Measurements from ENCODE around the gene EYS. TPM values are rescaled to one million over a fixed set of nuclear protein-coding genes. Genes with fewer than 3 reads are reported as not detected.

Gene EYS
- total RNA-seq, 1 experiment from 2014 or later: not detected

DNA sequence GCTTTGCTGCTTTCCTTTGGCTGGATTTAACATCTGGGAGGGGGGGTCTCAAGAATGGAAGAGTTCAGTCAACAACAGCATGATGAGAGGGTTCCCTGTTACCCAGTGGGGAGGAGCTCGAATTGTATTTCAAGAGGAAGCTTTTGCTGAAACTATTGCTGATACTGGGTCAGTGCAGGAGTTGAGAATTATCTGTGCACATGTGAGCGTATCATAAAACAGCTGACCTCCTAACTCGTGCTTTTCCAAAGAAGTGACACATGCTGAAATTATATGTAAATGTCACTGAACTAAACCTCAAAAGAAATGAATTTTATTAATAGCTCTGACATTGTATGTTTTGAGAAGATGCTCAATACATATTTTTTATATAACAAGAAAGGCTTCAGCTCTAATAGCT, 1975.1 kb downstream of the EYS start:
- no peak overlapping the region; the same call in 1 of the 2 replicates for H3K27ac ChIP-seq (ENCODE audit: low read depth, low read length)

More for the DNA sequence above, 1975.1 kb downstream of the EYS start:
- Histone ChIP-seq H3K4me1 (ENCODE audit: control insufficient read depth in 1 of 2, insufficient read depth in 2 of 2, low read length in 2 of 2) (peaks cover 4 to 6% of the 10 kb centered on the region in 2 experiments; a peak in 2 of 4 replicates), H3K9me2 (ENCODE audit: insufficient read depth) (no peaks in the 10 kb centered on the region), H3K9me3 (ENCODE audit: control insufficient read depth in 1 of 2, insufficient read depth in 1 of 2, low read depth in 1 of 2, low read length in 2 of 2) (no peaks in the 10 kb centered on the region), H2AFZ (ENCODE audit: low read depth, low read length, poor library complexity, severe bottlenecking) (no peak overlapping the region), H3K27me3 (ENCODE audit: insufficient read depth, low read length) (no peaks in the 10 kb centered on the region), H3K9ac (ENCODE audit: low read length) (no peak overlapping the region), H3K4me2 (ENCODE audit: low read length) (no peak overlapping the region), H3K4me3 (replicated peaks in 1 of 2; ENCODE audit: low read depth in 1 of 2, low read length in 2 of 2) (no peak overlapping the region), H3K79me2 (ENCODE audit: insufficient read depth, low read length) (no peaks in the 10 kb centered on the region), H4K20me1 (ENCODE audit: insufficient read depth) (no peaks in the 10 kb centered on the region), H3K36me3 (ENCODE audit: control insufficient read depth in 1 of 2, insufficient read depth in 2 of 2, low read length in 2 of 2) (no peaks in the 10 kb centered on the region)
- ATAC-seq: no peak
- intact Hi-C loops (cut with micrococcal nuclease): no loop called here
- CTCF ChIA-PET: interaction anchor here (1.0 kb wide), 1 partner anchor 9 kb away, joined by 3 read pairs; no protein-coding TSS in a partner anchor
- no peak for DNase-seq (ENCODE audit: low read depth, low spot score)
- TF ChIP-seq SIN3A (IDR thresholded peaks at IDR 0.05; ENCODE audit: low read depth) (no peak), EZH2phosphoT487 (IDR thresholded peaks at IDR 0.05; ENCODE audit: borderline replicate concordance) (no peak), SP1 (IDR thresholded peaks at IDR 0.05; ENCODE audit: low read depth) (no peak), MAX (IDR thresholded peaks at IDR 0.05) (no peak), CBX3 (IDR thresholded peaks at IDR 0.05; ENCODE audit: low read depth) (no peak), YY1 (IDR thresholded peaks at IDR 0.05; ENCODE audit: extremely low read depth, insufficient replicate concordance, low read depth, low read length) (no peak), ZFX (IDR thresholded peaks at IDR 0.05) (no peak), SRF (IDR thresholded peaks at IDR 0.05; ENCODE audit: low read depth) (no peak), ATF3 (IDR thresholded peaks at IDR 0.05) (no peak), POLR2A (IDR thresholded peaks at IDR 0.05; ENCODE audit: borderline replicate concordance, extremely low read depth, insufficient read depth, insufficient read length) (no peak), EZH2 (IDR thresholded peaks at IDR 0.05) (no peak), POLR2AphosphoS5 (IDR thresholded peaks at IDR 0.05; ENCODE audit: low read depth, low read length) (no peak), TCF7L2 (IDR thresholded peaks at IDR 0.05; ENCODE audit: borderline replicate concordance, extremely low read depth, insufficient read depth, insufficient read length) (no peak), ZNF274 (IDR thresholded peaks at IDR 0.05; ENCODE audit: low read depth, low read length) (no peak), REST (IDR thresholded peaks at IDR 0.05; ENCODE audit: low read depth) (no peak), RAD21 (IDR thresholded peaks at IDR 0.05; ENCODE audit: low read depth) (no peak), EGR1 (IDR thresholded peaks at IDR 0.05; ENCODE audit: low read depth) (no peak)
- TF ChIP-seq, protein P1, sequence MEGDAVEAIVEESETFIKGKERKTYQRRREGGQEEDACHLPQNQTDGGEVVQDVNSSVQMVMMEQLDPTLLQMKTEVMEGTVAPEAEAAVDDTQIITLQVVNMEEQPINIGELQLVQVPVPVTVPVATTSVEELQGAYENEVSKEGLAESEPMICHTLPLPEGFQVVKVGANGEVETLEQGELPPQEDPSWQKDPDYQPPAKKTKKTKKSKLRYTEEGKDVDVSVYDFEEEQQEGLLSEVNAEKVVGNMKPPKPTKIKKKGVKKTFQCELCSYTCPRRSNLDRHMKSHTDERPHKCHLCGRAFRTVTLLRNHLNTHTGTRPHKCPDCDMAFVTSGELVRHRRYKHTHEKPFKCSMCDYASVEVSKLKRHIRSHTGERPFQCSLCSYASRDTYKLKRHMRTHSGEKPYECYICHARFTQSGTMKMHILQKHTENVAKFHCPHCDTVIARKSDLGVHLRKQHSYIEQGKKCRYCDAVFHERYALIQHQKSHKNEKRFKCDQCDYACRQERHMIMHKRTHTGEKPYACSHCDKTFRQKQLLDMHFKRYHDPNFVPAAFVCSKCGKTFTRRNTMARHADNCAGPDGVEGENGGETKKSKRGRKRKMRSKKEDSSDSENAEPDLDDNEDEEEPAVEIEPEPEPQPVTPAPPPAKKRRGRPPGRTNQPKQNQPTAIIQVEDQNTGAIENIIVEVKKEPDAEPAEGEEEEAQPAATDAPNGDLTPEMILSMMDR (IDR thresholded peaks at IDR 0.05 in 2 of 3, conservative IDR thresholded peaks at IDR 0.05 in 1 of 3; ENCODE audit: borderline replicate concordance in 1 of 3, insufficient read depth in 1 of 3, low read depth in 2 of 3, low read length in 2 of 3): no peak
- TF ChIP-seq, protein P2, sequence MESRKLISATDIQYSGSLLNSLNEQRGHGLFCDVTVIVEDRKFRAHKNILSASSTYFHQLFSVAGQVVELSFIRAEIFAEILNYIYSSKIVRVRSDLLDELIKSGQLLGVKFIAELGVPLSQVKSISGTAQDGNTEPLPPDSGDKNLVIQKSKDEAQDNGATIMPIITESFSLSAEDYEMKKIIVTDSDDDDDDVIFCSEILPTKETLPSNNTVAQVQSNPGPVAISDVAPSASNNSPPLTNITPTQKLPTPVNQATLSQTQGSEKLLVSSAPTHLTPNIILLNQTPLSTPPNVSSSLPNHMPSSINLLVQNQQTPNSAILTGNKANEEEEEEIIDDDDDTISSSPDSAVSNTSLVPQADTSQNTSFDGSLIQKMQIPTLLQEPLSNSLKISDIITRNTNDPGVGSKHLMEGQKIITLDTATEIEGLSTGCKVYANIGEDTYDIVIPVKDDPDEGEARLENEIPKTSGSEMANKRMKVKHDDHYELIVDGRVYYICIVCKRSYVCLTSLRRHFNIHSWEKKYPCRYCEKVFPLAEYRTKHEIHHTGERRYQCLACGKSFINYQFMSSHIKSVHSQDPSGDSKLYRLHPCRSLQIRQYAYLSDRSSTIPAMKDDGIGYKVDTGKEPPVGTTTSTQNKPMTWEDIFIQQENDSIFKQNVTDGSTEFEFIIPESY (IDR thresholded peaks at IDR 0.05; ENCODE audit: extremely low read depth, insufficient replicate concordance, low read length): no peak
- BruUV-seq (replicated peaks): no TSS peak
- RAD21 ChIA-PET (ENCODE audit: low non-redundant PET in 1 of 2, low total read pairs in 2 of 2, uncharacterized antibody in 2 of 2, unreplicated experiment in 2 of 2): no interaction called here
- POLR2A ChIA-PET: no interaction called here
